B cell (primary cell): Measurements from ENCODE around the gene ART4.

ENCODE experiments used
- CTCF ChIP-seq: fragments of 200-600 bp; IDR thresholded peaks from one replicate; pipeline ENCODE4 v1.8.0; 2022; ENCODE audit warnings: antibody characterized with exemption, mild to moderate bottlenecking
- EZH2 ChIP-seq: IDR thresholded peaks from 2 replicates; pipeline ENCODE4 v1.6.1; 2012; ENCODE audit warnings: borderline replicate concordance, low read depth, mild to moderate bottlenecking, moderate library complexity, low read length; ENCODE audit not compliant: insufficient read depth, poor library complexity, severe bottlenecking

GRCh38 chr12:14876833-14877232, 33.5 kb upstream of the ART4 start:
- no peak for TF ChIP-seq CTCF
- no peak for TF ChIP-seq EZH2
